Naive B cell (primary cell): ENCODE results near the gene WDR62. TPM values are rescaled to one million over a fixed set of nuclear protein-coding genes. Genes with fewer than 3 reads are reported as not detected.
"Not testable (repeated sequence)": the region's sequence is repeated elsewhere in the genome, so short reads cannot be mapped to it uniquely, and the experiment has no call there.

Experiments used
- ATAC-seq, 2 donors: fragments of 150-1000 bp; cut with Tn5 transposase; 2 replicates each; pipeline ENCODE4 v1.10.0; 2021; ENCODE audit warnings: low read depth in 2 of 2, mild to moderate bottlenecking in 2 of 2, moderate library complexity in 2 of 2
- DNase-seq: peaks from one replicate; pipeline ENCODE4 v3.0.0; 2022
- H3K27ac Mint-ChIP-seq, 6 donors: one replicate each; pipeline ENCODE4 v1.8.0; 2020 to 2022; ENCODE audit warnings: mild to moderate bottlenecking in 6 of 6, mixed read lengths in 6 of 6, moderate library complexity in 5 of 6, inconsistent platforms in 2 of 6
- H3K27me3 Mint-ChIP-seq, 3 donors: one replicate each; pipeline ENCODE4 v1.8.0; 2021 to 2022; ENCODE audit warnings: mixed read lengths in 3 of 3, mild to moderate bottlenecking in 1 of 3
- H3K36me3 Mint-ChIP-seq, 2 donors: one replicate each; pipeline ENCODE4 v1.8.0; 2020 to 2022; ENCODE audit warnings: mixed read lengths in 2 of 2, inconsistent platforms in 1 of 2, mild to moderate bottlenecking in 1 of 2
- H3K4me1 Mint-ChIP-seq, 3 donors: one replicate each; pipeline ENCODE4 v1.8.0; 2020 to 2022; ENCODE audit warnings: mixed read lengths in 3 of 3, inconsistent platforms in 1 of 3, mild to moderate bottlenecking in 1 of 3, moderate library complexity in 1 of 3
- H3K4me3 Mint-ChIP-seq, 8 donors: one replicate each; pipeline ENCODE4 v1.8.0; 2020 to 2022; ENCODE audit warnings: mild to moderate bottlenecking in 8 of 8, mixed read lengths in 8 of 8, moderate library complexity in 8 of 8, inconsistent platforms in 2 of 8
- H3K9me3 Mint-ChIP-seq, 7 donors: one replicate each; pipeline ENCODE4 v1.8.0; 2020 to 2022; ENCODE audit warnings: mixed read lengths in 7 of 7, mild to moderate bottlenecking in 5 of 7, inconsistent platforms in 2 of 7, moderate library complexity in 1 of 7
- polyA plus RNA-seq, 6 donors: library from polyadenylated mRNA; unstranded; fragments of 300-500 nt; fragmentation: Illumina TruSeq; gene quantifications; one replicate each; pipeline ENCODE4 v1.2.3, GENCODE V29; 2021; ENCODE audit warnings: low read depth in 6 of 6

WDR62 gene
- polyA plus RNA-seq, 6 donors from 2014 or later, result 0.07 to 0.25 TPM; not detected in 4

DNA sequence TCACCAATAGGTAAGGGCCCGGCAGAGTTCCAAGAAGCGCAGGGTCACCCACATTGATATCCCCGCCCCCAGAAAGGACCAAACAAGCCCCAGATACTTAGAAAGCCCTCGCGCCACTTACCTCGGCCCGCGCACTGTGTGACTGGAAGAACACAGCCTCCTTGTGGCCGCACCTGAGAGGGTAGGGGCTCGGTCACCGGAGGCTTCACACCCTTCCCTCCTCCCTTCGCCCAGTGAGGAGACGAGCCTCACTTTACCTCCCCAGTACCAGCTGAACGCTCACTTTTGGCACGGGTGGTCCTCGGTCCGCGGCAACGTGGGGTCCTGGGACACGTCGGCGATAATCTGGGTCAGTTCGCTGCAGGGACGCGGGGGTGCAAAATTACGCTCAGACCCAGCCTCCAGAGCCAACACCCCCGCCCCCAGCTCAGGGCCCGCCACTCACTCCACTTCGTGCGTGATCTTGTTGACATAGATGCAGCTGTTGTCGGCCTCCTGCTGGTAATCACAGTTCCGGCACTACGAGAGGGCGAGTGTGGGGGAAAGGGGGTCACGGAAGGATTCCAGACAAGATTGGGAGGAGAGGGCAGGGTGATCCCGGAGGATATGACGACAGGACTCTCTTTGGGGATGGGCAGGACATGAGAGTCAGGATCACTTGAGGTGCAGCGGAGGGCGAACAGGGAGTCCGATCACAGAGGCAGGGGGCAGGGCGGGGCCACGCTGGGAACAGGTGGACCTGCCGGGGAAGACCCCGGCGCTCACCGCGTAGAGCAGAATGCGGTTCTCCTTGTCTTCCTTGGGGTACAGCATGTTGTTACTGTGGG lies 59.4 kb downstream of the WDR62 start:
- peaks cover 36 to 54% (median 49%) of the 10 kb centered on the region in 3 donors for H3K4me1 Mint-ChIP-seq
- H3K4me3 Mint-ChIP-seq, result peak overlapping the region; percentile 81 to 99 (median 96)
- ATAC-seq, result peak in 1 of 2 donors; percentile 2
- H3K27me3 Mint-ChIP-seq, result no peaks in the 10 kb centered on the region
- H3K9me3 Mint-ChIP-seq, result no peaks in the 10 kb centered on the region
- DNase-seq, result no peak
- peak overlapping the region; percentile 98 to 100 (median 98) for H3K27ac Mint-ChIP-seq
- H3K36me3 Mint-ChIP-seq, result peaks cover 5 to 18% of the 10 kb centered on the region in 2 donors

- no peaks in the 10 kb centered on the region for H3K27me3 Mint-ChIP-seq
- peak within 1 kb of the TSS; percentile 81 to 99 (median 96) for H3K4me3 Mint-ChIP-seq
- H3K9me3 Mint-ChIP-seq, result no peaks in the 10 kb centered on the region
- H3K27ac Mint-ChIP-seq, result peak within 1 kb of the TSS; percentile 98 to 100 (median 98)
- ATAC-seq (peak; percentile 81 to 84), DNase-seq (peak; percentile 98)
- H3K4me1 Mint-ChIP-seq, result peaks cover 38 to 60% (median 49%) of the 10 kb centered on the region in 3 donors
- H3K36me3 Mint-ChIP-seq, result peaks cover 5 to 21% of the 10 kb centered on the region in 2 donors
Measured at GRCh38 chr19:36114721-36115452, 60.2 kb downstream of the WDR62 start, which contains the start of gene POLR2I. POLR2I (minus strand) TSS chr19:36114875; CDS start chr19:36114856, 19 bp downstream.

DNA sequence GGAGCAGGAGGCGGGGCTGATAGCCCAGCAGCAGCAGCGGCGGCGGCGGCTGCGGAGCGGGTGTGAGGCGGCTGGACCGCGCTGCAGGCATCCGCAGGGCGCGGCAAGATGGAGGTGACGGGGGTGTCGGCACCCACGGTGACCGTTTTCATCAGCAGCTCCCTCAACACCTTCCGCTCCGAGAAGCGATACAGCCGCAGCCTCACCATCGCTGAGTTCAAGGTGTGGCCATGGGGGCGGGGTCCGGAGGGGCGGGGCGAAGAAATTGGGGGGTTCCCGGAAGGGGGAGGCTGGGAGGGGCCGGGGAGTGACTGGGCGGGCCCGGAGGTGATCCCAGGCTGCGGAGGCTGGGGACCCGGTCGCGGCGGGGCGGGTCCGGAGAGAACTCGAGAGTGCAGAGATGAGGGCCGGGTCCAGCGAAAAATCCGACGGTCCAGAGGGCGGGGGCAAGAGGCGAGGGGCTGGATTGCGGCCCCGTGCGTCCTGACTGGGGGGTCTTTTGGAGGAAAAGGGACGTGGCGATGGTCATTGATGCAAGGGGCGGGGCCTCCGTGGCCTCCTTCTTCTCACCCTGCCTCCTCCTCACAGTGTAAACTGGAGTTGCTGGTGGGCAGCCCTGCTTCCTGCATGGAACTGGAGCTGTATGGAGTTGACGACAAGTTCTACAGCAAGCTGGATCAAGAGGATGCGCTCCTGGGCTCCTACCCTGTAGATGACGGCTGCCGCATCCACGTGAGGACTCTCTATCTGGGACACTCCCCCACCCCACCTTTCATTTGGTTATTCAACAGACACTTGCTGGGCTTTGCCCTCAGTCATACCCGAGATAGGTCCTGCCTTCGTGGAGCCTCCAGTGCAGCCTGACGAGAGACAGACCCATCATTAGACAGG lies 61.0 kb downstream of the WDR62 start, which contains the start of gene TBCB:
Gene TBCB (plus strand): TSS at position 16 of the 891 bp plus-strand sequence. CDS start 93 bp downstream, at position 109.
- Mint-ChIP-seq H3K27me3 (no peaks in the 10 kb centered on the region), H3K36me3 (peaks cover 5 to 26% of the 10 kb centered on the region in 2 donors), H3K27ac (peak within 1 kb of the TSS; percentile 98 to 100 (median 98)), H3K9me3 (no peaks in the 10 kb centered on the region), H3K4me3 (peak within 1 kb of the TSS; percentile 81 to 99 (median 96)), H3K4me1 (peaks cover 42 to 68% (median 54%) of the 10 kb centered on the region in 3 donors)
- ATAC-seq (peak; percentile 48 to 51), DNase-seq (no peak)

DNA sequence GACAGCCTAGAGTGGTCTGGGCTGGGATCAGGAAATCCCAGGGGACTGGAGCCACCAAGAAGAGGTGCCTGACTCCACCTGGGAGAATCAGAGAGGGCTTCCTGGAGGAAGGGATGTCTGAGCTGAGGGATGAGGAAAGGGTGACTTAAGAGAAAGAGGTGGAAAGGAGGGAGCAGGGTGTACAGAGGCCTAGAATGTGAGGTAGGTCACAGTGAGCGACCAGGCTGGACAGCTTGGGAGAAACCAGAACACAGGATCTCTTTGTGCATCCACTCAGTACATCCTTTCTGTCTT lies 61.6 kb downstream of the WDR62 start:
- Mint-ChIP-seq H3K36me3 (peaks cover 5 to 26% of the 10 kb centered on the region in 2 donors), H3K4me3 (peak overlapping the region; percentile 81 to 99 (median 96)), H3K4me1 (peaks cover 42 to 72% (median 54%) of the 10 kb centered on the region in 3 donors), H3K9me3 (no peaks in the 10 kb centered on the region), H3K27me3 (no peaks in the 10 kb centered on the region), H3K27ac (peak overlapping the region in 5 of 6 donors; percentile 83 to 98 (median 91))
- ATAC-seq (no peak), DNase-seq (no peak)

DNA sequence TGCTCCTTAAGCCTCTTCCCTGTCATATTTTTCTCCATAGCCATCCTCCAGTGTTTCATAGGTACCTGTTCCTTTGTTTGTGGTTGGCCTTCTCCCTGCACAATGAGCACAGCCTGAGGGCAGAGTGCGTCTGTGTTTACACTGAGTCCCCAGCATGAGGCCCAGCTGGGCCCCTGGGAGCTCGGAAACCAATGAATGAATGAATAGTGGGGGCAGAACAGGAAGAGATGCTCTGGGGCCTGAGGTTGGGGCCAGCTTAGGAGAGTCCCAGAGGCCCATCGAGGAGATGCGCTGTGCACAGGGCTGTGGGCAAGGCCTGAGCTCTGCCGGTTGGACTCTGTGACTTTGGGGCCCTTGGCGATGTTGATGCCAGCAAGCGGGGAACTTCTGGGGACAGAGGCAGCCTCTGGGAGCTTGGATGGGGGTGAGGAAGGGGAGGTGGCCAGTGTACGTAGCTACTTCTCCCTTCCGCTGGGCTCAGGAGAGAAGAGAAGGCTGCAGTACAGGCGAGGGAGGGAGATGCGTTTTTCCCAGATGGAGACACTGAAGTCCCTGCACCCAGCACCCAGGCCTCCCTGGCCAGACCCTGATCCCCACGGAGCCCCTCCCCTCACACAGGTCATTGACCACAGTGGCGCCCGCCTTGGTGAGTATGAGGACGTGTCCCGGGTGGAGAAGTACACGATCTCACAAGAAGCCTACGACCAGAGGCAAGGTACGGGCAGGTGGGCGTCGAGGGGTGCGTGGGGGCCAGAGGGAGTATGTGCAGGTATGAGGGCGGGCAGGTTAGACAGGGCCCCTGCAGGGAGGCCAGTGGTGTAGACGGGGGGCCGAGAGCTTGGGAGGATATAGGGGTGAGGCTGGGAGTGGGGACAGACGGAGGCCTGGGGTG lies 65.6 kb downstream of the WDR62 start:
- Mint-ChIP-seq H3K27ac (peak overlapping the region in 1 of 6 donors; percentile 89), H3K4me3 (peak overlapping the region in 1 of 8 donors; percentile 27), H3K9me3 (no peaks in the 10 kb centered on the region), H3K27me3 (no peaks in the 10 kb centered on the region), H3K36me3 (peaks cover 5 to 17% of the 10 kb centered on the region in 2 donors), H3K4me1 (peaks cover 26 to 46% (median 31%) of the 10 kb centered on the region in 3 donors)
- ATAC-seq (no peak), DNase-seq (no peak)

- H3K27me3 Mint-ChIP-seq, result no peaks in the 10 kb centered on the region
- H3K27ac Mint-ChIP-seq, result no peak overlapping the region
- DNase-seq (no peak), ATAC-seq (no peak)
- peak overlapping the region in 1 of 8 donors; percentile 12 for H3K4me3 Mint-ChIP-seq
- no peaks in the 10 kb centered on the region for H3K9me3 Mint-ChIP-seq
- peaks cover 5 to 17% of the 10 kb centered on the region in 2 donors for H3K36me3 Mint-ChIP-seq
- peaks cover 25 to 42% (median 28%) of the 10 kb centered on the region in 3 donors for H3K4me1 Mint-ChIP-seq
Measured at GRCh38 chr19:36120984-36121358, 66.3 kb downstream of the WDR62 start.

DNA sequence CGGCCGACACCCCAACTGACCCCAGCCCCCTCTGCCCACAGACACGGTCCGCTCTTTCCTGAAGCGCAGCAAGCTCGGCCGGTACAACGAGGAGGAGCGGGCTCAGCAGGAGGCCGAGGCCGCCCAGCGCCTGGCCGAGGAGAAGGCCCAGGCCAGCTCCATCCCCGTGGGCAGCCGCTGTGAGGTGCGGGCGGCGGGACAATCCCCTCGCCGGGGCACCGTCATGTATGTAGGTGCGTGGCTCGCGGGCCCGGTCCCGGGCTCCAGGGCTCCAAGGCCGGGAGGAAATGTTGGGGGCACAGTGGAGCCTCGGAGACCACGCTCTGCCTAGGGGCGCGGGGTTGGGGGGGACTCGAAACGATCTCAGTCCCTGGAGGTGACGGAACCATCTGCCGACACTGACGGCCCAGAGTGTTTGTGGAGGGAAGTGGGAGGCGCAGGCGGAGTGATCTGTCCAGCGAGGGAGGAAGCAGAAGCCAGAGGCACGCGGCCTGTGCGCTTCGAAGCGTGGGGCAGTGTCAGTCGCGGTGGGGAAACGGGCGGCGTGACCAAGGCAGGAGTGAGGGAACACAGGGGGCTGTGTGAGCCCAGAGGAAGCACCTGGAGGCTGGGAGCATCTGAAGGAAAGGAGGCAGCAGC lies 66.9 kb downstream of the WDR62 start:
- DNase-seq (no peak), ATAC-seq (no peak)
- Mint-ChIP-seq H3K4me1 (peaks cover 21 to 36% (median 22%) of the 10 kb centered on the region in 3 donors), H3K4me3 (no peak overlapping the region), H3K27ac (peak overlapping the region in 1 of 6 donors; percentile 39), H3K36me3 (peaks cover 5 to 17% of the 10 kb centered on the region in 2 donors), H3K27me3 (no peaks in the 10 kb centered on the region), H3K9me3 (no peaks in the 10 kb centered on the region)

DNA sequence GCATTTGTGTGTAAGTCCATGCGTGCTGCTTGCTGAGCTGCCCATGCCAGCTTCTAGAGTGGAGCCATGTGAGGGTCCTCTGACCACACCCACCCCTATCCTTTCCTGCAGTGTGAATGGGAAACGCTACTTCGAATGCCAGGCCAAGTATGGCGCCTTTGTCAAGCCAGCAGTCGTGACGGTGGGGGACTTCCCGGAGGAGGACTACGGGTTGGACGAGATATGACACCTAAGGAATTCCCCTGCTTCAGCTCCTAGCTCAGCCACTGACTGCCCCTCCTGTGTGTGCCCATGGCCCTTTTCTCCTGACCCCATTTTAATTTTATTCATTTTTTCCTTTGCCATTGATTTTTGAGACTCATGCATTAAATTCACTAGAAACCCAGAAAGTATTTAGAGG lies 70.9 kb downstream of the WDR62 start:
- Mint-ChIP-seq H3K9me3 (no peaks in the 10 kb centered on the region), H3K4me3 (peak overlapping the region in 3 of 8 donors; percentile 25 to 58 (median 47)), H3K27me3 (no peaks in the 10 kb centered on the region), H3K4me1 (peaks cover 10 to 19% (median 18%) of the 10 kb centered on the region in 3 donors), H3K36me3 (no peaks in the 10 kb centered on the region), H3K27ac (peak overlapping the region in 2 of 6 donors; percentile 21 to 62)
- no peak for ATAC-seq
- DNase-seq, result no peak

DNA sequence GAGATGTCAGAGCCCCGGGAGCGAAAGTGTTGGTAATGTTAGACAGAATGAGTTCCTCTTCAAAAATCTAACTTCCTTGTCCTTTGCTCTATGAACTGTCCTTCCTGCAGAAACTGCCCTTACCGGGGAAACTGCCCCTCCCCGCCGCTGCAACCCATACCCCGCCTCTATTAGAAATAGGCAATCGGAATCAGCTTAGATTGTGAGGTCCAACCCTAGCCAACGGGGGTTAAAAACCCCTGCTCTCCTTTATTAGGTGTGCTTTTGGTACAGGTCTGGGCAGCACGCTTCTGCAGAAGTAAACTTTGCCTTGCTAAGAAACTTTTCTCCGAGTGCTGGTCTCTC lies 73.7 kb downstream of the WDR62 start:
- Mint-ChIP-seq H3K36me3 (no peaks in the 10 kb centered on the region), H3K9me3 (no peaks in the 10 kb centered on the region), H3K4me1 (peaks cover 4 to 17% (median 15%) of the 10 kb centered on the region in 3 donors), H3K4me3 (peak overlapping the region; percentile 85 to 98 (median 96)), H3K27ac (peak overlapping the region; percentile 82 to 98 (median 93)), H3K27me3 (no peaks in the 10 kb centered on the region)
- peak; percentile 21 to 31 for ATAC-seq
- no peak for DNase-seq

GRCh38 chr19:36131221-36131620 lies 76.5 kb downstream of the WDR62 start:
- Mint-ChIP-seq H3K4me1 (peaks cover 4 to 17% (median 15%) of the 10 kb centered on the region in 3 donors), H3K27me3 (peaks cover 0 to 11% (median 7%) of the 10 kb centered on the region in 3 donors), H3K4me3 (peak overlapping the region in 1 of 8 donors; percentile 71)
- not testable (repeated sequence) for H3K27ac Mint-ChIP-seq, ATAC-seq, H3K36me3 Mint-ChIP-seq, H3K9me3 Mint-ChIP-seq, DNase-seq

DNA sequence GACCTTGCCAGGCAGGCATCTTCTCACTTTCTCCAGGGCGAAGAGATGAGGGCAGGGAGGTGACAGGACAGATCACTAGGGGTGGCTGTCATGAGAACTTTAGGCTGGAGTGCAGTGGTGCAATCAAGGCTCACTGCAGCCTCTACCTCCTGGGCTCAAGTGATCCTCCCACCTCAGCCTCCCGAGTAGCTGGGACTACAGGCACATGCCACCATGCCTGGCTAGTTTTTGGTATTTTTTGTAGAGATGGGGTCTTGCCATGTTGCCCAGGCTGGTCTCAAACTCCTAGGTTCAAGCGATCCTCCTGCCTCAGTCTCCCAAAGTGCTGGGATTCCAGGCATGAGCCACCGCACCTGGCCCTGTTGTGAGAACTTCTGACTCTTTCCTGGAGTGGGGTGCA lies 80.2 kb downstream of the WDR62 start:
- H3K36me3 Mint-ChIP-seq, H3K9me3 Mint-ChIP-seq, DNase-seq, H3K4me3 Mint-ChIP-seq, ATAC-seq, H3K27ac Mint-ChIP-seq, H3K4me1 Mint-ChIP-seq: not testable (repeated sequence)
- peaks cover 0 to 11% (median 7%) of the 10 kb centered on the region in 3 donors for H3K27me3 Mint-ChIP-seq
